Stimulated activated naive CD8-positive, alpha-beta T cell treated with anti-CD3 and anti-CD28 coated beads, Interleukin-15, Interleukin-2, amounts not matched to agents 100 ng/mL and 50 ng/mL, for 24 hours (primary cell): ENCODE results near the gene RPS4Y1.
"Not testable (repeated sequence)": the region's sequence is repeated elsewhere in the genome, so short reads cannot be mapped to it uniquely, and the experiment has no call there.

Experiments
- H3K27ac Mint-ChIP-seq: one replicate; pipeline ENCODE4 v1.8.0; 2021; ENCODE audit warnings: mild to moderate bottlenecking, mixed read lengths
- H3K27me3 Mint-ChIP-seq: one replicate; pipeline ENCODE4 v1.8.0; 2021; ENCODE audit warnings: mixed read lengths
- H3K36me3 Mint-ChIP-seq: one replicate; pipeline ENCODE4 v1.8.0; 2021; ENCODE audit warnings: low read depth, mixed read lengths
- H3K4me1 Mint-ChIP-seq: one replicate; pipeline ENCODE4 v1.8.0; 2021; ENCODE audit warnings: low read depth, mixed read lengths
- H3K4me3 Mint-ChIP-seq: one replicate; pipeline ENCODE4 v1.8.0; 2021; ENCODE audit warnings: mild to moderate bottlenecking, mixed read lengths
- H3K9me3 Mint-ChIP-seq: one replicate; pipeline ENCODE4 v1.8.0; 2021; ENCODE audit warnings: mixed read lengths

RPS4Y1 gene

DNA sequence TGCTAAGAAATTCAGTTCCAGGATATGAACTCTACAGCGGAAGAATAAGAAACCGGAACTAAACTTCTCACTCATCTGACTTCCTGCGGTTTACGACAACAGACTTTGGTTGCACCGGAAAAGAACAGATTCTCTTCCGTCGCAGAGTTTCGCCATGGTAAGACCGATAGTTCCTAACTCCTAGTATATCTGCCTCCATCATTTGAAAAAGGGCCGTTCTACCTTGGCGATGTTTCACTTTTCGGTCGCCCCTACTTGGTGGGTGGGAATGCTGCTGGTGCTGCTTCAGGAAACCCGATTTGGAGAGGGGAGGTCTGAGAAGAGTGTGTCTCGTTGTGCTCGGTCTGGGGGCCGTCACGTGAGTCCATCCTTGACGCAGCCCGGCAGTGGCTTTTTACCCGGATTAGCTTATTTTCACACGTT lies at the start of gene RPS4Y1:
Gene RPS4Y1, plus strand, starts transcription at position 132 of the 423 bp plus-strand sequence. Its CDS starts 23 bp downstream, at position 155.
- Mint-ChIP-seq H3K36me3 (peaks cover 49% of the 10 kb centered on the region), H3K27me3 (no peaks in the 10 kb centered on the region), H3K27ac (peak within 1 kb of the TSS; percentile 97), H3K9me3 (no peaks in the 10 kb centered on the region), H3K4me3 (peak within 1 kb of the TSS; percentile 95), H3K4me1 (peaks cover 42% of the 10 kb centered on the region)

DNA sequence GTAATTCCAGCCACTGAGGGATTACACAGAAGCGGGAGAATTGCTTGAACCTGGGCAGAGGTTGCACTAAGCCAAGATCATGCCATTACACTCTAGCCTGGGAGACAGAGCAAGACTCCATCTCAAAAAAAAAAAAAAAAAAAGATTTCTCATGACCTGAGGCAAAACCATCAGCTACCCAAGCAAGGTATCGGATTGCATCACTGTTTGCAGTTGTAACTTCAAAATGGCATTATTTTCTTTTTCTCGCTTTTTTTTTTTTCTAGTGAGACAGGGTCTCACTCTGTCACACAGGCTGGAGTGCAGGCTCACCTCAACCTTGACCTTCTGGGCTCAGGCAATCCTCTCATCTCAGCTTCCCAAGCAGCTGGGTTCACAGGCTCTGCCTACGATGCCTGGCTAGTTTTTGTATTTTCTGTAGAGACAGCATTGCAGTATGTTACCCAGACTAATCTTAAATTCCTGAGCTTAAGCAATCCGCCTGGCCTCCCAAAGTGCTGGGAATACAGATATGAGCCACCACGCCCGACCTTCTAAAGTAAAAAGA lies 44.4 kb upstream of the RPS4Y1 start:
- Mint-ChIP-seq H3K36me3 (no peaks in the 10 kb centered on the region), H3K27ac (no peak overlapping the region), H3K27me3 (peaks cover 6% of the 10 kb centered on the region), H3K4me1 (no peaks in the 10 kb centered on the region), H3K4me3 (no peak overlapping the region), H3K9me3 (no peaks in the 10 kb centered on the region)

DNA sequence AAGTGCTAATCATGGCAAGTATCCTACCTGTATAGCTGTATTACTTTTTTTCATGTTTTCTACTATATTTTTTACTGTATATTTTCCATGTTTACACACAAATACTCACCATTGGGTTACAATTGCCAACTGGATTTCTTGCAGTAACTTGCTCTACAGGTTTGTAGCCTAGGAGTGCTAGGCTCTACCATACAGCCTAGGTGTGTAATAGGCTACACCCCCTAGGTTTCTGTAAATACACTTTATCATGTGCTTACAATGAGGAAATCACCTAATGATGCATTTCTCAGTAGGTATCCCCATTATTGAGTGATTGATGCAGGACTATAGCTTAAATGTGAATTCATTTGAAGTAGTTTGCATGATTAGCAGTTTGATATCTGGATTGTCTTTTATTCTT lies 43.4 kb upstream of the RPS4Y1 start:
- no peaks in the 10 kb centered on the region for H3K4me1 Mint-ChIP-seq
- no peaks in the 10 kb centered on the region for H3K36me3 Mint-ChIP-seq
- peaks cover 6% of the 10 kb centered on the region for H3K27me3 Mint-ChIP-seq

DNA sequence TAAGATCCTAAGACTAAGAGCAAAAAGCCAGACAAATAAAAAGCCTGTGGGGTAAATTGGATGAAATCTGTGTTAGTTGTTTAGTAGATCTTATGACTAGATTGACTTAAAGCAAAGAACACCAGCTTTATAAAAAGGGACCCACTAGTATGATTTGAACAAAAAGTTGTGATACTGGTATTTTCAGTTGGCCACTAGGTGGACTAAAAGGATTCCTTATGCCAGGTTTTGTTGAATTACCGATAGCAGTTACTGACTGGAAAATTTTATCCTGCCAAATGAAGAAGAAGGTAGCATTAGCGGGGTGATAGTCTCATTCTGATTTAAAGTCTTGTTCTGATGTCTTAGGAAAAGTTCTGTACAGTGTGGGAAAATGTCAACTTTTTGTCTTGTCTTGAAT lies 41.2 kb upstream of the RPS4Y1 start:
- no peak overlapping the region for H3K27ac Mint-ChIP-seq
- no peaks in the 10 kb centered on the region for H3K4me1 Mint-ChIP-seq
- no peak overlapping the region for H3K4me3 Mint-ChIP-seq
- H3K9me3 Mint-ChIP-seq: no peaks in the 10 kb centered on the region
- peaks cover 6% of the 10 kb centered on the region for H3K27me3 Mint-ChIP-seq
- H3K36me3 Mint-ChIP-seq: no peaks in the 10 kb centered on the region

More for the DNA sequence above, 43.4 kb upstream of the RPS4Y1 start:
- Mint-ChIP-seq H3K4me3 (no peak overlapping the region), H3K27ac (no peak overlapping the region), H3K9me3 (no peaks in the 10 kb centered on the region)

DNA sequence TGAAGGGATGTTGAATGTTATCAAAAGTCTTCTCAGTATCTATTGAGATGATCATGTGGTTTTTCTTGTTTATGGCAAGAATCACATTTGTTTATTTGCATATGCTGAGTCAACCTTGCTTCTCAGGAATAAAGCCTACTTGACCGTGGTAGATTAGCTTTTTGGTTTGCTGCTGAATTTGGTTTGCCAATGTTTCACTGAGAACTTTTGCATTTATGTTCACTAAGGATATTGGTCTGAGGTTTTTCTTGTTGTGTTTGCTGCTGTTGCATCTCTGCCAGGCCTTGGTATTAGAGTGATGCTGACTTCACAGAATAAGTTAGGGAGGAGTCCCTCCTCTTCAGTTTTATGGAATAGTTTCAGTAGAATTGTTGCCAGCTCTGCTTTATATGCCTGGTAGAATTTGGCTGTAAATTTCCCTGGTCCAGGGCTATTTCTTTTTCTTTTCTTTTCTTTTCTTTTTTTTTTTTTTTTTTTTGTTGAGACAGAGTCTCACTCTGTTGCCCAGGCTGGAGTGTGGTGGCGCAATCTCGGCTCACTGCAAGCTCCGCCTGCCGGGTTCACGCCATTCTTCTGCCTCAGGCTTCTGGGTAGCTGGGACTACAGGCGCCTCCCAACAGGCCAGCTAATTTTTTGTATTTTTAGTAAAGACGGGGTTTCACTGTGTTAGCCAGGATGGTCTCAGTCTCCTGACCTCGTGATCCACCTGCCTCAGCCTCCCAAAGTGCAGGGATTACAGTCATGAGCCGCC lies 24.1 kb upstream of the RPS4Y1 start:
- H3K36me3 Mint-ChIP-seq, H3K4me3 Mint-ChIP-seq, H3K9me3 Mint-ChIP-seq, H3K27ac Mint-ChIP-seq, H3K4me1 Mint-ChIP-seq: not testable (repeated sequence)
- peaks cover 16% of the 10 kb centered on the region for H3K27me3 Mint-ChIP-seq

DNA sequence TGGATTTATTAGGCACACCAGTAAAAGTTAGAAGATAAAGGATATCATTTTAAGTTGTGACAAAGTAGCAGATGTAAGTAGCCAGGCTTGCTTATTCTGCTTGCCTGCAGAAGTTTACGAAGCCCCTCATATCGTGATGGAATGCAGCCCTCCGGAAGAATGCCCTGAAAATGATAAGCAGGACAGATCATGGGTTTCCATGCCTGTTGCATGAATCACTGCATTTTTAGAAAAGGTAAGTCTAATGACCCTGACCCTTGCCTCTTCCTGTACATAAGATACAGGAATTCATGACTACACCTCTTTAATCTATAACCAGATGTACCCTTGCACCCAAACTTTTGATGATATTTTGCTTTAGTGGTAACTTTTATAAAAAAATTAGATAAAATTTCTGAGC lies 16.9 kb upstream of the RPS4Y1 start:
- H3K4me3 Mint-ChIP-seq: no peak overlapping the region
- H3K4me1 Mint-ChIP-seq: no peaks in the 10 kb centered on the region
- H3K27ac Mint-ChIP-seq: no peak overlapping the region
- H3K9me3 Mint-ChIP-seq: no peaks in the 10 kb centered on the region
- no peaks in the 10 kb centered on the region for H3K36me3 Mint-ChIP-seq
- H3K27me3 Mint-ChIP-seq: peaks cover 17% of the 10 kb centered on the region

DNA sequence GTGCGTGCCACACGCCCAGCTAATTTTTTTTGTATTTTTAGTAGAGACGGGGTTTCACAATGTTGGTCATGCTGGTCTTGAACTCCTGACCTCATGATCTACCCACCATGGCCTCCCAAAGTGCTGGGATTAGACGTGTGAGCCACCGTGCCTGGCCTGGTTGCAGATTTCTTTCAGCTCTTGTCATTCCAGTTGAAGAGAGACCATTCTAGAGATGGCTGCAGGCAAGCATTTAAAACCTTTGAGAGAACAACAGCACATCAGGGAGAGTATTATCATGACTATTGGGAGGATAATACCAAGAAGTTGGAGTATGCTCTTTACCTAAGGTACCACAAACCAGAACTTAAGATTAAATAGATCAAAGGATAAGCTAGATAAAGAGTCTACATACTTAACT lies 12.9 kb upstream of the RPS4Y1 start:
- H3K4me1 Mint-ChIP-seq: no peaks in the 10 kb centered on the region

DNA sequence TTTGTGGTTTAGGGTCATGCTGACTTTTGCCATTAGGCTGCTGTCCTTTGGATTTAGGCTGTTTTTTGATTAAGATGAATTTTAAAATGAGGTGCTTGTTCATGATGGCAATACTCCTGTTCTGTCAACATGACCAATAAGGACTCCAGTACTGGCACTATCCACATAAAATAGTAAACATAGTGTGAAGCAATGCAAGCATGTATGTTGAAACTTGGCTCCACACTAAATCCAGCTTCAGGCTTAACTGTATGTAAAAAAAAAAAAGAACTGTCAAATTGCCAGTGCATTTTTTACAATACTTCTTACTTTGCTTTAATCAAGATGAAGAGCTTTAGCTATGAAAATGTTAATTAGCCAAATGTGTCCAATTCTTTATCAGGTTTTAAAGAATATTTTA lies 6.2 kb upstream of the RPS4Y1 start:
- no peak overlapping the region for H3K27ac Mint-ChIP-seq
- H3K4me1 Mint-ChIP-seq: no peaks in the 10 kb centered on the region
- no peaks in the 10 kb centered on the region for H3K36me3 Mint-ChIP-seq
- no peaks in the 10 kb centered on the region for H3K9me3 Mint-ChIP-seq
- H3K4me3 Mint-ChIP-seq: no peak overlapping the region
- peaks cover 33% of the 10 kb centered on the region for H3K27me3 Mint-ChIP-seq

More for the DNA sequence above, 12.9 kb upstream of the RPS4Y1 start:
- H3K27ac Mint-ChIP-seq: no peak overlapping the region
- H3K27me3 Mint-ChIP-seq: peaks cover 32% of the 10 kb centered on the region
- no peak overlapping the region for H3K4me3 Mint-ChIP-seq
- no peaks in the 10 kb centered on the region for H3K9me3 Mint-ChIP-seq
- H3K36me3 Mint-ChIP-seq: no peaks in the 10 kb centered on the region

DNA sequence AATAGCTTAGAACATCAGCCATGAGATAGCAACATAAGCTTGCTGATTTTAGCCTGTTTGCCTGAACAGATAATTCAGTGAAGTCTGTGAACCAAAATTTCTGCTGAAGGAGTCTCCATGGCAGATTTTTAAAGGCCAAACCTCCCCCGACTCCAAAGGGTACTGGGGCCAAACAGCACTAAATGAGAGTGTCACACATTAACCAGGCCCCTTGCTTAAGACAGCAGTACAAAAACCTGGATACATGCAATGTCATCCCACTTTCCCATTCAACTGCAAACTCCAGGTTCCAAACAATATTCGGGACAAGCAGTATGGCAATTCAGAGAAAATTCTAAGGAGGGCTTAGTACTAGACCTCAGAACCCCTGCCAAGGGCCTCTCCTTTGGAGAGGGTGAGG lies 4.3 kb upstream of the RPS4Y1 start:
- peaks cover 7% of the 10 kb centered on the region for H3K4me1 Mint-ChIP-seq
- H3K36me3 Mint-ChIP-seq: peaks cover 8% of the 10 kb centered on the region
- no peak overlapping the region for H3K4me3 Mint-ChIP-seq
- no peak overlapping the region for H3K27ac Mint-ChIP-seq
- H3K27me3 Mint-ChIP-seq: peaks cover 21% of the 10 kb centered on the region
- H3K9me3 Mint-ChIP-seq: no peaks in the 10 kb centered on the region

DNA sequence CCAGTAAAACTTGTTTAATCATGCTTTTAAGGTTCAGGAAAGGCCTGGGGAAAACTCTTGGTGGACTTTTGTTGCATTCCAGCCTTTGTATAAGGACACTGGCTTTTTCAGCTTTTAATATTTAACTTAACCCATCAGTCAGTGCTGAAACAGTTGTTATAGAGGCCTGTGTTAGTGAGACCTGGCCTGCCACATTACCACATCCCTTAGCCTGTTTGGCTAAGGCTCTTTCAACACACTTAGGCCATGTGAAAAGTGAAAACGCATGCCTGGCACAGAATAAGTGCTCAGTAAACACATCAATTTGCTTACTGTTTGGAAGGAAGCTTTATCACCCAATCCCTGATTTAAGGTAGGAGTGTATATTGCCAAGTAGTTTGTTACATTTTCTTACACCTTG lies 3.5 kb upstream of the RPS4Y1 start:
- Mint-ChIP-seq H3K4me3 (no peak overlapping the region), H3K4me1 (peaks cover 7% of the 10 kb centered on the region), H3K36me3 (peaks cover 14% of the 10 kb centered on the region), H3K27ac (no peak overlapping the region), H3K9me3 (no peaks in the 10 kb centered on the region), H3K27me3 (peaks cover 18% of the 10 kb centered on the region)

DNA sequence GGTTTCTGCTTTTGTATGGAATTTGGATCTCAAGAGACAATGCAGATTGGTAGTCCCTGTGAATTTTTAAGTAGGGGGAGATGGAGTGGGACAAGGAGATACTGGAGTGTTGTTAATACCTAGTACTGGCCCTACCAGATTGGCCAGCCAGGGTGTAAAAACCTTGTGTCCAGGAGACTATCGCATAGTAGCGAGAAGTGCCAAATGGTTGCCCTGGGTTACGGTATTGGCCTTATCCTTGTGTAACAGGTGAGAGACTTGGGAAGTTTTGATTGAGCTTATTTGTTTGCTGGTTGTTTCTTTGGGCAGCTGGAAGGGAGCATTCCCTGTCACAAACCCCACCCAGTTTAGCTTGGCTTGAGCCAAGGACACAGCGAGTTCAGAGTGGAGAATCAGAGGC lies 5.4 kb downstream of the RPS4Y1 start:
- peaks cover 81% of the 10 kb centered on the region for H3K4me1 Mint-ChIP-seq

DNA sequence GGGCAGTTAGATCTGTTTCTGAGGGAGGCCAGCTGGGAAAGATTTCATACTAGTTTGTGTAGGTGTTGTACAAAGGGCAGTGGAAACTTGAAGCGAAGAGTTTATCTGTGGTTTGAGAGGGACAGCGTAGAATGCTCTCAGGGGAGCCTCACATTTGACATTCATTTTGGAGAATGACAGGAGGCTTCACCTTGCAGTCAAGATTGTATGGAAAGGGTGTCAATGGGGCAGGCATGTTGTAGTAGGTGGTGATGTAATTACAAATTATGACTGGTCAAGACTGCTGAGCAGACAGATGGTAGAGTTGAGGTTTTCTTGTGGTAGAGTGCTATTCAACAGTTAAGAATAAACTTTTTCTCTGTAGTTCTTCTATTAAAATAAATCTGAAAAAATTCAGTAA lies 7.0 kb downstream of the RPS4Y1 start:
- peak overlapping the region; percentile 95 for H3K4me3 Mint-ChIP-seq
- peaks cover 90% of the 10 kb centered on the region for H3K36me3 Mint-ChIP-seq
- H3K9me3 Mint-ChIP-seq: no peaks in the 10 kb centered on the region
- H3K27me3 Mint-ChIP-seq: no peaks in the 10 kb centered on the region
- H3K27ac Mint-ChIP-seq: peak overlapping the region; percentile 83
- peaks cover 91% of the 10 kb centered on the region for H3K4me1 Mint-ChIP-seq

More for the DNA sequence above, 5.4 kb downstream of the RPS4Y1 start:
- H3K27ac Mint-ChIP-seq: peak overlapping the region; percentile 36
- no peaks in the 10 kb centered on the region for H3K9me3 Mint-ChIP-seq
- H3K4me3 Mint-ChIP-seq: peak overlapping the region; percentile 95
- peaks cover 88% of the 10 kb centered on the region for H3K36me3 Mint-ChIP-seq
- H3K27me3 Mint-ChIP-seq: no peaks in the 10 kb centered on the region

DNA sequence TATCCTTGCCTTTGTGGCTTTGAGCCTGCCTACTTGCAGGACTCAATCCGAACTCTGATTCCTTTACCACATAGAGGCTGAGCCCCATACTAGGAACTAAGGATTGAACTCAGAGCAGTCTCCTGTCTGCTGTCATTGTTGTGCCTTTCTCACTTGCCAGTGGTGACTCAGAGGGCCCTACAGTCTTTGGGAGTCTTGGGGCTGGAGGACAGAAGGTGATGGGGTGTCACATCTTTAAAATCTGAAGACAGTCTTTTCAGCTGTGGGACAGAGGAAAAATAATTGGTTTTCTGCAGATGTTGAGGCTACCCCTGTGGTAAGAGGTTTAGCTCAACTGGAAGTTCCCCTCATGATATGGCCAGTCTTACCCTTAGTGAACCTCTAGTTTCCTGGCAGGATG lies 8.0 kb downstream of the RPS4Y1 start:
- H3K4me3 Mint-ChIP-seq: no peak overlapping the region
- H3K36me3 Mint-ChIP-seq: peaks cover 87% of the 10 kb centered on the region
- H3K4me1 Mint-ChIP-seq: peaks cover 89% of the 10 kb centered on the region
- H3K9me3 Mint-ChIP-seq: no peaks in the 10 kb centered on the region
- peak overlapping the region; percentile 68 for H3K27ac Mint-ChIP-seq
- no peaks in the 10 kb centered on the region for H3K27me3 Mint-ChIP-seq

DNA sequence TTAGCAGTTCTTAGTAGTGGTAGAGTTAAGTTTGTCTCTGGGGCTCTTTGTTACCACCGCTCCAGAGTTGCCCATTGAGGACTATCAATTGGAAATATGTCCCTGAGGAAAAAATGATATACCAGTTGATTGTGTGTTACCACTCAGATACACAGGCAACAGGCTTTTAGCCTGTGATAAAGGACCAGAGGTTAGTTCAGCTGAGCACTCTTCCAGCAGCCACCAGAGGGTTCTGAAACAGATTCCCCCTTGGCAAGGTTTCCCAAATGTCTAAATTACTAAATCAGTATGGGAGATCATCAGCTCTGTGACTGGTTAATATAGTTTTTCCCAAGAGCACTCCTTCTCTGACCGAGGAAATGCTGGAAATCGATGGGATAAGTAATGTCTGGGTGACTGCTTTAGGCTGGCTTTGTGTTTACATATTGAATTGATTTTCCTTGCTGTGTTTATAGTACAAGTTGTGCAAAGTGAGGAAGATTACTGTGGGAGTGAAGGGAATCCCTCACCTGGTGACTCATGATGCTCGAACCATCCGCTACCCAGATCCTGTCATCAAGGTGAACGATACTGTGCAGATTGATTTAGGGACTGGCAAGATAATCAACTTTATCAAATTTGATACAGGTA lies 12.9 kb downstream of the RPS4Y1 start:
- Mint-ChIP-seq H3K9me3 (no peaks in the 10 kb centered on the region), H3K4me1 (peaks cover 88% of the 10 kb centered on the region), H3K4me3 (no peak overlapping the region), H3K36me3 (peaks cover 85% of the 10 kb centered on the region), H3K27me3 (no peaks in the 10 kb centered on the region), H3K27ac (peak overlapping the region; percentile 13)

DNA sequence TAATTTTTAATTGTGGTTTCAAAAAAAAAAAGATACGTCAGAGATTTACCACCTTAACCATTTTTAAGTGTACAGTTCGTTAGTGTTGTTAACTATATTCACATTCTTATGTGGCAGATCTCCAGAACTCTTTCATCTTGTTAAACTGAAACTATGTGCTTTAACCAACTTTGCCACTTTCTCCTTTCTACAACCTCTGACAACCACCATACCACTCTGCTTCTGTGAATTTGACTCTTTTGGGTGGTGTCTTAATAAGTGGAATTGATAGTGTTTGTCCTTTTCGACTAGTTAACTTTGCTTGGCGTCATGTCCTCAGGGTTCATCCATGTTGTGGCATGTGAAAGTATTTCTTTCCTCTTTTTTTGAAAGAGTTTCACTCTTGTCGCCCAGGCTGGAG lies 15.7 kb downstream of the RPS4Y1 start:
- Mint-ChIP-seq H3K4me1 (peaks cover 85% of the 10 kb centered on the region), H3K36me3 (peaks cover 88% of the 10 kb centered on the region), H3K4me3 (peak overlapping the region; percentile 20), H3K9me3 (no peaks in the 10 kb centered on the region), H3K27ac (peak overlapping the region; percentile 40), H3K27me3 (no peaks in the 10 kb centered on the region)
